GM18507 (cell line): ENCODE measurements around the gene CAMTA1.

ENCODE experiments used
- DNase-seq: peaks from one replicate; pipeline ENCODE4 v3.0.0; 2011; ENCODE audit warnings: low read depth; ENCODE audit not compliant: insufficient read length; ENCODE audit errors: extremely low spot score
- FAIRE-seq: peaks from 2 replicates; lab custom pipeline; 2011; peaks lifted over from hg19 to GRCh38; lab: Jason Lieb, UNC

The CAMTA1 gene

GRCh38 chr1:7346070-7346596 lies 560.9 kb downstream of the CAMTA1 start:
- no peak for DNase-seq
- FAIRE-seq = no peak

GRCh38 chr1:7346600-7347570 lies 561.6 kb downstream of the CAMTA1 start:
- no peak for DNase-seq
- no peak for FAIRE-seq

- FAIRE-seq = no peak
- no peak for DNase-seq
Measured at GRCh38 chr1:7348073-7348472, 562.8 kb downstream of the CAMTA1 start.

DNA sequence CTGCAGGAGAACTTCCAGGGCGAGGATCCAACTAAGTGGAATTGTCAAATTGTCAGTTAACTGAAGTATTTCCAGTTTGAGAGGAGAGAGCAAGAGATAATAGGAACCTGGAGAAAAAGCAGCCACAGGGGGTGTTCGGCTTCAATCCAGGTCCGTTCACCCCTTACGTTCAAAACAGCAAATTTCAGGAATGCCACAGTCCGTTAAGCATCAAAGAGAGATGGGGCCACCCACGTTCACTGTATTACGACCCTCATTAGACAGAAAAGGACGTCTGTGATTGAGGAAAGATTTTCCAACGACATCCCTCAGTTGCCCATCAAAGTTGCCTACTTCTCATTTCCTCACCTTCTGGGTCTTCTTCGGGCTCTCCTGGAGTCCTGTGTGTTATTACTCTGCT lies 563.3 kb downstream of the CAMTA1 start:
- FAIRE-seq (no peak), DNase-seq (no peak)

DNA sequence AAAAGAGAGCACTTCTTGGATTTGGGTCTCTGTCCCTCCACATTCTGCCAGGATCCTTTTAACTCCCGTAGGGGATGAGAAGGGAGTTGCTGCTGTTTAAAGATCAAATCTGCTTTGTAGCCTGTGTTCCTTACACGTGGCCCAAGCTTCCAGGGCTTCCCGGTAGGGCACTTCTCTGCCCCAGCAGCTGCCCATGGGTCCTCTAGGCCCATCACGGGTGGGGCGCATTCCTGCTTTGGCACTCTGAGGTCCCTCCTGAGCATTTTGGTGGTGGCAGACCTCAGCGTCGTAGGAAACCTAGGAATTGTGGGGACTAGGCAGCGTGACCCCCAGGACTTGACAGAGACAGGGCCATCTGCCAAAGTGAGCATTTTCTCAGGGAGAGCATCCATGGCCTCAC lies 565.5 kb downstream of the CAMTA1 start:
- FAIRE-seq = no peak
- DNase-seq = no peak

DNA sequence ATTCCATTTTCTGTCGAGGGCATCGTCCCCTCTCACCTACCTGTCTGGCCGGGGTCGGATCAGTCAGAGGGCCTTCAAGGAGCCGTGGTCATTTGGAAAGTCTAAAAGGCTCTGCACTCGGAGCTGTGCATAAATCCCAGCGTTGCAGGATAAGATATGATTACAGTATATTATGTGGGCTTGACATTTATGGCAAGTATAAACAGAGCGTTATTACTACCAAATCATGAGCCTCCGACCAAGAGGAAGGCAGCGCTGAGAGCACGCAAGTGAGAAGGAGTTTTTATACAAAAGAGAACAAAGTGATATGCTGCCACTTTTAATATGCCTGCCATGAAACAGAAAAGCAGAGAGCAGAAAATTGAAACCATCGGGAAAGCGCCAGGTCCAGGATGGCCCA lies 566.4 kb downstream of the CAMTA1 start:
- DNase-seq (no peak), FAIRE-seq (no peak)

- FAIRE-seq (no peak), DNase-seq (no peak)
Measured at GRCh38 chr1:7352364-7352763, 567.1 kb downstream of the CAMTA1 start.

DNA sequence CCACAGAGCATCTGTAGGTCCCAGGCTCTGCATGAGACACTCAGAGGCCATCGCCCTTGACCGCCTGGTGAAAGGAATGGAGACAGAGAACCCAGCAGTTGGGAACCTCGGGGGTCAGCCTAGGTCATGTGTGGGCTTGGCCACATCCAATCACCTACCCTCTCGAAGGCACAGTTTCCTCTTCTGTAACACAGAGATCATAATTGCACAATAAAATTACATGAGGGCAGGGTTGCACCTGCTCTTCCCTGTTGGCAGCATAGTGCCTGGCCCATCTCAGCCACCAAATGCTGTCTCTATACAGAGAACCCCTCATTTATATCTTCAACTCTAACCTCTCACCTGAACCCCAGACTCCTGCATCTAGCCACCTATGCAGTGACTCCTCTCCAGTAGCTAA lies 567.7 kb downstream of the CAMTA1 start:
- DNase-seq (no peak), FAIRE-seq (no peak)

- FAIRE-seq = no peak
Measured at GRCh38 chr1:7355646-7356045, 570.4 kb downstream of the CAMTA1 start.

DNA sequence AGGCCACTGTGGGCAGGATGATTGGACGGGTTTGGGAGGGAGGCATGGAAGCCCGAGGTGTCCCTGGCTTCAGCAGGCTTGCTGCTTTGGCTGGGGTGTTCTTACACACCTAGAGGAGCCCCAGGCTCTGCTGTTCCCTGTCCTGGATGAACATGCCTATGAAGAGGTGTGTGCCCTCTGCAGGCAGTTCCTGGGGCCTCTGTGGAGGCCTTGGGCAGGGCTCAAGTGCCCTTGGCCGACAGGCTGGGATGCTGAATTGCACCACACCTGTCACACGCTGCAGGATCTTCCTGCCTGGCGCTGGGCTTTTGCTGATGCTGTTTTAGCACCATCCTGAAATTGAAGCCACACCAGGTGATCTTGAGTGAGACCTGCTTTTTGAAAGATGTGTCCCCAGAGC lies 570.8 kb downstream of the CAMTA1 start:
- DNase-seq (no peak), FAIRE-seq (no peak)

More at GRCh38 chr1:7355646-7356045, 570.4 kb downstream of the CAMTA1 start:
- no peak for DNase-seq

DNA sequence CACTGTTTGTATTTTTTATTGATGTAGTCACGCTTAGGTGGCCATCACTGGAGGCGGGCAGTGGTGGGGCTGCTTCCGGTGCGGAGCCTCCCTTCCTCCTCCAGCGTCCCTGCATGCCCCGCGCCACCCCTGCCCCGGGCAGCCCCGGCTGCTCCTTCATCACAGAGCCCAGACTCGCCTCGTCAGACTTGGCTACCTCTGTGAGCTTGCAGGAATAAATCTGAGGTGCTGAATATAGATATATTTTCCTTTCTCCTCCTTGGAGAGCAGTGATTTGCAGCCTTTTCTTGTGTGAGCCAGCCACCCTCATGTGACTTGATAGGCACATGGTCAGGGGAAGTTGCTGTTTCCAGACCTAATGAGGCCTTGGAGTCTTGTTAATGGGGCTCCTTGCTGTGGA lies 573.2 kb downstream of the CAMTA1 start:
- DNase-seq (no peak), FAIRE-seq (no peak)

- FAIRE-seq (no peak), DNase-seq (no peak)
Measured at GRCh38 chr1:7360526-7360925, 575.3 kb downstream of the CAMTA1 start.

GRCh38 chr1:7362947-7363346 lies 577.7 kb downstream of the CAMTA1 start:
- no peak for DNase-seq
- no peak for FAIRE-seq

GRCh38 chr1:7363450-7363849 lies 578.2 kb downstream of the CAMTA1 start:
- FAIRE-seq (no peak), DNase-seq (no peak)

GRCh38 chr1:7365706-7366105 lies 580.5 kb downstream of the CAMTA1 start:
- no peak for FAIRE-seq
- no peak for DNase-seq

DNA sequence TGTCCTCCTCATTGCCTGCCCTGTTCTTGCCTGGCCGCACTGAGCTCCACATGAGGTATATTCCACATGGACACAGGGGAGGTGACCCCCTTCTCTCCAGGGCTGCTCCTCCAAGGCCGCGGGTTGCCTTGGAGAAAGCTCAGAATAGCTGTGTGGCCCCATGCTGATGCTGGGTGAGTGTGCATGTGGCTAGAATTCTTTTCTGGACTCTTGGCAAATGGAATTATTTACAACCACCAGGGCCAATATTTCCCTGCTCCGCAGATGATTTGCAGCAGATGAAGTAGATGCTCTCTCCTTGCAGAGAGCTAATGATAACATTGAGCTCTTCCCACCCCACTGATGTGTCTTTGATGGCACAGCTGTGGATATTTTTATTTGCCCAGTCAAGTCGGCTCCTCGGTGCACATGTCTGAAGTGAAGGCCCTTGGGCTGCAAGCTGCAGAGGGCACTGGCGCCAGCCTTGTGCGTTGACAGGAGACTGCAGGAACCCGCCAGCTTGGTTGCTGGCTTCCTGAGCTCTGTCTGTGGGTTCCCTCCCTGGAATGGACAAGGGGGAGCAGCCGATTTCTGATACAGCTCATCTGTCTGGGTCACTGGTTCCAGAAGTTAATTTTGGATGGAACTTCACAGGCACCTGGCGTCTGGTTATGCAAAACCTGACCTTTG lies 581.2 kb downstream of the CAMTA1 start:
- FAIRE-seq = no peak
- DNase-seq = no peak

GRCh38 chr1:7366955-7367665 lies 581.9 kb downstream of the CAMTA1 start:
- no peak for FAIRE-seq
- DNase-seq = no peak

DNA sequence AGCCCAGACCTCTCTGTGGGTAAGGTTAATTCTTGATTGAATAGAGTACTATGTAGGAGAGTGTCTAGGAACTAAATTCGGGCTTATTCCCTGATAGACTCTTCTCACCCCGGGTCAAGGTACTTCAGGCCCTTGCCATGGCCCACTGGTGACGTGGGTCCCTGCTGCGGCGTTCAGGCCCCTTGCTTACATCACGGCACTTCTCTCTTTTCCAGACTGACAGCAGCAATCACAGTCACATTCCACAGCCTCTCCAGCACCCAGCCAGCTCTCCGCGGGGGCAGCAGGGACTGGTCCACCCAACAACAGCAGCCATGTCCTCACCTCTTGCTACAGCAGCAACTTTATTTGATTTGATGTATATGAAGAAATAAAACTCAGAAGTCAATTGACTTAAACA lies 584.6 kb downstream of the CAMTA1 start:
- FAIRE-seq = no peak

GRCh38 chr1:7371926-7372325 lies 586.7 kb downstream of the CAMTA1 start:
- DNase-seq (no peak), FAIRE-seq (no peak)

More for the DNA sequence above, 584.6 kb downstream of the CAMTA1 start:
- DNase-seq = no peak
